LoVo (cell line): ENCODE results near the gene PTP4A1.
"Not testable (repeated sequence)": the region's sequence is repeated elsewhere in the genome, so short reads cannot be mapped to it uniquely, and the experiment has no call there.

Experiments used
- DNase-seq: peaks from one replicate; pipeline ENCODE4 v3.0.0-alpha.2; 2016; ENCODE audit warnings: low spot score

Gene PTP4A1

DNA sequence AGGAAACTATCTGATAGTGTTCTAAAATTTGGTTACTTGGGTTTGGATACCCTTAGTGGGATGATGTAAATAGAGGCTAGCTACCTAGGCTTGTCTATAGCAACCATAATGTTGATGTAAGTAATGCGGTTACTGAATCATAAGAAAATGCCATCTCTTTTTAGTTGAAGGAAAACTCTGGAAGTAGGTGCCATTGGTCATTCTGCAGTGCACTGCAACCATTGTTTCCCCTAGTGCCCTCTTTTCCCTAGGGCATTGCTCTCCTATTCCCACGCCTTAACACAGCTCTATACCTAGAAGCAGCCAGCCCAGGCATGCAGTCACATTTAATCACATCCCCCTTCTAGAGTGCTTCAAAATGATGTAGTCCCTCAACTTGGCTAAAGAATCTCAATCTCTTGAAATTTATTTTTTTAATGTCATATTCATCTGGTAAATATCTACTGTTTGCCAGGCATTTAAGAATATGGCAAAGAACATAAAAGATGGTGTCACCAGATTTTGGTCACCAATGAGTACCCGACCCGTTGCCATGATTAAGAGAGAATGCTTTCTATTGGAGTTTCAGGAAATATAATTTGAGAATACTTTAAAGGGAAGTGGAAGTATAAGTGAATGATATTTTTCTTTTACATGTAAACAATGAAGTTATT, 10.4 kb downstream of the PTP4A1 start:
- DNase-seq = no peak

GRCh38 chr6:63584125-63584514, 11.8 kb downstream of the PTP4A1 start:
- no peak for DNase-seq

GRCh38 chr6:63584566-63584965, 12.3 kb downstream of the PTP4A1 start:
- DNase-seq = no peak

DNA sequence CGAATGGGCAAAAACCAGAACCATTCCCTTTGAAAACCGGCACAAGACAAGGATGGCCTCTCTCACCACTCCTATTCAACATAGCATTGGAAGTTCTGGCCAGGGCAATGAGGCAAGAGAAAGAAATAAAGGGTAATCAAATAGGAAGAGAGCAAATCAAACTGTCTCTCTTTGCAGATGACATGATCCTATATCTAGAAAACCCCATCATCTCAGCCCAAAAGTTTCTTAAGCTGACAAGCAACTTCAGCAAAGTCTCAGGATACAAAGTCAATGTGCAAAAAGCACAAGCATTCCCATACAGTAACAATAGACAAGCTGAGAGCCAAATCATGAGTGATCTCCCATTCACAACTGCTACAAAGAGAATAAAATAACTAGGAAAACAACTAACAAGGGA, 13.4 kb downstream of the PTP4A1 start:
- DNase-seq = not testable (repeated sequence)

- DNase-seq = no peak
Measured at GRCh38 chr6:63589952-63590411, 17.7 kb downstream of the PTP4A1 start.

GRCh38 chr6:63592886-63593285, 20.6 kb downstream of the PTP4A1 start:
- no peak for DNase-seq

GRCh38 chr6:63597141-63598048, 25.1 kb downstream of the PTP4A1 start:
- no peak for DNase-seq

GRCh38 chr6:63598049-63599036, 26.1 kb downstream of the PTP4A1 start:
- peak; percentile 64 for DNase-seq

DNA sequence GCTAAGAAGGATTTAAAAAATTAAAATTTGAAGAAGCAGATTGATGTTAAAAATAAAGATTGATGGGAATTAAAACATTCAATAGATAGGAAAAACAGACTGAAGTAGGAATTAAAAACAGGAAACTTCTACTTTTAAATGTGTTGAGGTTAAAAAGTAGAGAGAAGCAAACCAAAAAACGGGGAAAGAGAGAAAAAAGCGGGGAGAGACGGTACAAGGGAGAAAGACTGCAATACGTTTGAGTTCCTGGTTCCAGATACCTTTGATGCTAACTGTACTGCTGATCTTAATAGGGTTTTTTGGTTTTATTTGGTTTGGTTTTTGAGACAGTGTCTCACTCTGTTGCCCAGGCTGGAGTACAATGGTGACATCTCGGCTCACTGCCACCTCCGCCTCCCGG, 27.0 kb downstream of the PTP4A1 start:
- DNase-seq = no peak

DNA sequence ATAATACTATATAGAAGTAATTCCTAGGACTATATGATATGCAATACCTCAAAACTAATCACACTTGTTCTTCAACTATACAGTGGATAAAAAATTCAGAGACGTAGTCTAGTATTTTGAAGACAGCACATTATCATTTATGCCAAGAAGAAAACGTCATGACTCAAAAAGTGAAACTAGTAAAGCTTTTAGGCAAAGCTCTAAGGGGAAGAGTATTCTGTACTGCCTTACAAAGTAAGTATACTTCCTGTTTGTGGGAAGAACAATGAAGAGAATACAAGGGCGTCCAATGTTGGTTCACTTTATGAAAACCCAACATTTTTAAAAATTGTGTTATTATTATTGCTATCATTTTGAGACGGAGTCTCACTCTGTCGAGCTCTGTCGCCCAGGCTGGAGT, 27.9 kb downstream of the PTP4A1 start:
- no peak for DNase-seq

DNA sequence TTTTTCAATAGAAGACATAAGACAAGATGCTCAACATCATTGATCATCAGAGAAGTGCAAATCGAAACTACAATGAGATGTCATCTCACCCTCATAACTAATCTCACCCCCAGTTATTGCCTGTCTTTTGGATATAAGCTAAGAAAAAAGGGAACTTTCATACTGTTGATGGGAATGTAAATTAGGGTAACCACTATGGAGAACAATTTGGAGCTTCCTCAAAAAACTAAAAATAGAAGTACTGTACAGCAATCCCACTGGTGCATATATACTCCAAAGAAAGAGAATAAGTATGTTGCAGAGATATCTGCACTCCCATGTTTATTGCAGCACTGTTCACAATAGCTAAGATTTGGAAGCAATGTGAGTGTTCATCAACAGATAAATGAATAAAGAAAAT, 37.0 kb downstream of the PTP4A1 start:
- DNase-seq = no peak

DNA sequence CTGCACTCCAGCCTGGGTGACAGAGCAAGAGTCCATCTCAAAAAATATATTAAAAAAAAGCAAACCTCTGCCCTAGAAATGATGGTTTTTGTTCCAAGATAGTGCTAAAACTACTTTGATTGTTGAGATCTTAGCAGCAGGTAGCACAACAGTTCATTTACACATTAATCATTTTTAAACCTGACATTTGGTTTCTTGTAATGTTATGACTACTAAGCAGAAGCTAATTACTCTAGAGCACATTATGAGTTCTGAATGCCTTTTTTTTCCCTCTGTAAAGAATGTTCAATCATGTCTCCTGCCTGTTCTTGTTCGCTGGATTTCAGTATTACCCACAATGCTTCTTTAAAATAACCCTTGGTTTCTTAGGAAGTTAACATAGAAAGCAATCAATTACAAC, 38.7 kb downstream of the PTP4A1 start:
- DNase-seq = no peak

GRCh38 chr6:63611560-63611959, 39.3 kb downstream of the PTP4A1 start:
- no peak for DNase-seq

GRCh38 chr6:63615590-63615989, 43.3 kb downstream of the PTP4A1 start:
- no peak for DNase-seq
